B cell (primary cell): ENCODE results near the gene IL11RA.

Experiments used
- EZH2 ChIP-seq: IDR thresholded peaks from 2 replicates; pipeline ENCODE4 v1.6.1; 2012; ENCODE audit warnings: borderline replicate concordance, low read depth, mild to moderate bottlenecking, moderate library complexity, low read length; ENCODE audit not compliant: insufficient read depth, poor library complexity, severe bottlenecking
- TF ChIP-seq, protein P1 (sequence below): fragments of 200-600 bp; IDR thresholded peaks from one replicate; pipeline ENCODE4 v1.8.0; 2022; ENCODE audit warnings: antibody characterized with exemption, mild to moderate bottlenecking

DNA sequence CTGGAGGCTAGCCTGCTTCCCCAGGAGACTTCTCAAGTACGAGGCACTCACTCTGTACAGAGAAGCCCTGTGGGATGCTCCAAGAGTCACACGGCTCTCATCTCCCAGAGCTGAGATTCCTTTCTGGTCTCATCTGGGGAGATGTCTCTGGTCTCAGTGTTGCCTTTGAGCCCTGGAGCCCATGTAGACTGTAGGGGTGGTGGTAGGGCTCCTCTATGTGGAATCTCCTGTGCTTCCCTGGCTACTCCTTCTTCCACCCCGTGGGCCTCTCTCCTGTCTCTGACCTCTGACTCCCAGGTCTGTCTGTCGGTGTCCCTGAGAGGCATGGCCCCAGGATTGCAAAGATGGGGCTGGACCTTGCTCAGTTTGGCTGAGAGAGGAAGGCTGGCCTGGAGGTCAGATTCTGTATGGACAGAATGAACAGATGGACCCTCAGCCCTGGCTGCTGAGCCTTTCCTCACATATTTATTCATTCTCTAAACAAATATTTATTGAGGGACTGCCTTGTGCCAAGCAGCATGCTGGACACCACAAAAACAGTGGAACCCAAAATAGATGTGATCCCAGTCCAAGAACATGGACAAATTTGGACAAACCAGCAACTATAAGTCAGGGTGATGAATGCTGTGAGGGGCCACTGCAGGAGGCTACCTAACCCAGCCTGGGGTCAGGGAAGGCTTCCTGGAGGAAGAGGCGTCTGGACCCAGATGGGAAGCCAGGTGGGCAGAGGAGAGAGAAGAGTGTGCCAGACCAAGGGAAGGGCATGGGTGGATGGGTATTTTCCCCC lies 36.5 kb downstream of the IL11RA start:
- TF ChIP-seq, protein P1, sequence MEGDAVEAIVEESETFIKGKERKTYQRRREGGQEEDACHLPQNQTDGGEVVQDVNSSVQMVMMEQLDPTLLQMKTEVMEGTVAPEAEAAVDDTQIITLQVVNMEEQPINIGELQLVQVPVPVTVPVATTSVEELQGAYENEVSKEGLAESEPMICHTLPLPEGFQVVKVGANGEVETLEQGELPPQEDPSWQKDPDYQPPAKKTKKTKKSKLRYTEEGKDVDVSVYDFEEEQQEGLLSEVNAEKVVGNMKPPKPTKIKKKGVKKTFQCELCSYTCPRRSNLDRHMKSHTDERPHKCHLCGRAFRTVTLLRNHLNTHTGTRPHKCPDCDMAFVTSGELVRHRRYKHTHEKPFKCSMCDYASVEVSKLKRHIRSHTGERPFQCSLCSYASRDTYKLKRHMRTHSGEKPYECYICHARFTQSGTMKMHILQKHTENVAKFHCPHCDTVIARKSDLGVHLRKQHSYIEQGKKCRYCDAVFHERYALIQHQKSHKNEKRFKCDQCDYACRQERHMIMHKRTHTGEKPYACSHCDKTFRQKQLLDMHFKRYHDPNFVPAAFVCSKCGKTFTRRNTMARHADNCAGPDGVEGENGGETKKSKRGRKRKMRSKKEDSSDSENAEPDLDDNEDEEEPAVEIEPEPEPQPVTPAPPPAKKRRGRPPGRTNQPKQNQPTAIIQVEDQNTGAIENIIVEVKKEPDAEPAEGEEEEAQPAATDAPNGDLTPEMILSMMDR = no peak
- no peak for TF ChIP-seq EZH2
